ENCODE measurements around the gene MTUS2.

The MTUS2 gene

DNA sequence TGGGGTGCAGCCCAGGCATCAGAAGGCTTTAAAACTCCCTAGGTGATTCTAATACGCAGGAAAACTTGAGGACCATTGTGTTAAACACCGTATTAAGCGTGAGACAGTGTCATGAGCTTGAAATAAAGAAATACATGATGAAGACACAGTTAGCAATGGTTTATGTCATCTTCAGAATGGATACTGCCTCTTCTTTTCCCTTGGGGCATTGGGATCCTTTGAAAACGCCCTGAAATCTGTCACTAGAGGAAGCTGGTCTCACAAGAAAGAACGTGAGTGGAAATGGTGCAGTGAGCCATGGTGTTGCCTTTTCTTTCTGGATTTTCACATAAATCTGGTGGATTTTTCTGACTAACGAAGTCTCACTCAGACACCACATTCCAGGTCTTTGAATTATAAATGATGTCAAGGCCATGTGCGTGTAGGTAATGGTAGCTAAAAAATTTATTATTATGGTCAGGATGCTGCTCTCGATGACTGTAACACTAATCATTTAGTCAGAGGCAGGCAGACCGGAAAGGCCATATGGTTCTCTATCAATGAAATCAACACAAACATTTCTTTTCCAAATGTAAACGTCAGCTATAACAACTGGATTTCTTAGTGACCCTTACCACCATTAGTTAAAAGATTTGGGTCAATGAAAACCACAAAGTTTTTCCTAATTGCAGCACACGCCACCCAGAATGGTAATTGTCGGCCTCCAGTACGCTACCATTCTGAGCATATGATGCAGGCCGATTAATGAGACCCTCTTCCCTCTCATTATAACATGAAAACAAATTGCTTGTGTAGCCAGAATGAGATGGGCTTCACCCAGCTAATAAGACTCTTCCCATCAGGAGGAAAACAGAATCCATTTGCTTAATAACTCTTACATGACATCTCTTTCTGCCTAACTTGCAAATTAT lies 669.8 kb downstream of the MTUS2 start:
- Histone ChIP-seq H3K4me1 (peaks cover 14% of the 10 kb centered on the region), H3K27me3 (no peaks in the 10 kb centered on the region), H3K36me3 (no peaks in the 10 kb centered on the region), H3K9me3 (no peaks in the 10 kb centered on the region), H3K4me3 (ENCODE audit: low read depth, low read length) (no peak overlapping the region)
- TF ChIP-seq, protein P1, sequence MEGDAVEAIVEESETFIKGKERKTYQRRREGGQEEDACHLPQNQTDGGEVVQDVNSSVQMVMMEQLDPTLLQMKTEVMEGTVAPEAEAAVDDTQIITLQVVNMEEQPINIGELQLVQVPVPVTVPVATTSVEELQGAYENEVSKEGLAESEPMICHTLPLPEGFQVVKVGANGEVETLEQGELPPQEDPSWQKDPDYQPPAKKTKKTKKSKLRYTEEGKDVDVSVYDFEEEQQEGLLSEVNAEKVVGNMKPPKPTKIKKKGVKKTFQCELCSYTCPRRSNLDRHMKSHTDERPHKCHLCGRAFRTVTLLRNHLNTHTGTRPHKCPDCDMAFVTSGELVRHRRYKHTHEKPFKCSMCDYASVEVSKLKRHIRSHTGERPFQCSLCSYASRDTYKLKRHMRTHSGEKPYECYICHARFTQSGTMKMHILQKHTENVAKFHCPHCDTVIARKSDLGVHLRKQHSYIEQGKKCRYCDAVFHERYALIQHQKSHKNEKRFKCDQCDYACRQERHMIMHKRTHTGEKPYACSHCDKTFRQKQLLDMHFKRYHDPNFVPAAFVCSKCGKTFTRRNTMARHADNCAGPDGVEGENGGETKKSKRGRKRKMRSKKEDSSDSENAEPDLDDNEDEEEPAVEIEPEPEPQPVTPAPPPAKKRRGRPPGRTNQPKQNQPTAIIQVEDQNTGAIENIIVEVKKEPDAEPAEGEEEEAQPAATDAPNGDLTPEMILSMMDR (IDR thresholded peaks at IDR 0.05; ENCODE audit: low read depth, low read length): no peak
- no peak for DNase-seq

DNA sequence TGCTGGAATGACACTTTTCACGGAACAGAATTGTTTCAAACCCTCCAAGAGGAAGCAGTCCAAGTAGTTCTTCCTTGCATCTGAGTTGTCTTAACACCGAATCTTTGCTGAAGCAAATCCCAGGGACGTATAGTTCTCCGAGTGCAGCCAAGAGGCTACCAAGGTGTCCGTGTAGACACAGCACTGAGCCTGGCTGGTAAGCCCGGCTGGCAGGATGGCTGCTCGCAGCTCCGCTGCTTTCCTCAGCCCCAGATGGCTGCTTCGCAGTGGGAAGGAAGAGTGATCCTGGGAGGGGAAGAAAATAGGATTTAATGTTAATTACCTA lies 670.4 kb downstream of the MTUS2 start:
- H3K4me3 ChIP-seq (ENCODE audit: low read depth, low read length): no peak overlapping the region
- no peaks in the 10 kb centered on the region for H3K27me3 ChIP-seq
- no peak for DNase-seq
- TF ChIP-seq, protein P1 (IDR thresholded peaks at IDR 0.05; ENCODE audit: low read depth, low read length): no peak
- H3K36me3 ChIP-seq: no peaks in the 10 kb centered on the region
- H3K9me3 ChIP-seq: no peaks in the 10 kb centered on the region
- H3K4me1 ChIP-seq: peaks cover 9% of the 10 kb centered on the region; the same call in 1 of the 2 replicates

DNA sequence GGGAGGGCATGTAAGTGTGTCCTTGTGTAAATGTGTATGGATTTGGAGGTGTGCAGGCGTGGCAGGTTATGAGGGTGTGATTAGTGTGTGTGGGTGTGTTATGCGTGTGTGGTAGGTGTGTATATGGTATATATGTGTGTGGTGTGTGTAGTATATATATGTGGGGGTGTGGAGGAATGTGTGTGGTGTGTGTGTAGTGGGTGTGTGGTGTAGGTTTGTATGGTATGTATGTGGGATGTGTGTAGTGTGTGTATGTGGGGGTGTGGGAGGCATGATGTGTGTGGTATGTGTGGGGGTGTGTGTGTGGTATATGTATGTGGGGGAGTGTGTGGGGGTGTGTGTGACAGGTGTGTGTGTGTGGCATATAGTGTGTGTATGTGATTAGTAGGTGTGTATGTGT lies 671.1 kb downstream of the MTUS2 start:
- TF ChIP-seq, protein P1 (IDR thresholded peaks at IDR 0.05; ENCODE audit: low read depth, low read length): no peak
- Histone ChIP-seq H3K4me1 (peaks cover 9% of the 10 kb centered on the region; the same call in 1 of the 2 replicates), H3K9me3 (no peaks in the 10 kb centered on the region), H3K4me3 (ENCODE audit: low read depth, low read length) (no peak overlapping the region), H3K36me3 (no peaks in the 10 kb centered on the region), H3K27me3 (no peaks in the 10 kb centered on the region)
- no peak for DNase-seq

DNA sequence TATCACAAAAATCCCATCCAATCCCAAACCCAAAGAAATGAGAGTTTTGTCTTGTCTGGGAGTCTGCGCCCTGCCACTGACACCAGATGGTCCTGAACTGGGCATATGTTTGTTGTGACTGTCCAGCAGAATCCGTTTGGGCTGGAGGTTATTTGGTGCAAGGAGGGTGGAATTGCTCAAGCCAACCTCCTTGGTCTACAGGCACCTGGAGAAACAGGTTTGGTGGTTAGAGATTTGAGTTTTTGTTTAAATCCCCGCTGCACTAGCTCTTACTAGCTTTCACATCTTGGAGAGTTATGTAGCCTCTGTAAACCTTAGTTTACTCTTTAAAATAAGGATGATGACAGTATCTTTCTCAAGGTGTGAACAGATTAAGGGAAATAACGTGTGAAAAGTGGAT lies 673.7 kb downstream of the MTUS2 start:
- no peak for DNase-seq
- Histone ChIP-seq H3K4me3 (ENCODE audit: low read depth, low read length) (no peak overlapping the region), H3K36me3 (no peaks in the 10 kb centered on the region), H3K9me3 (no peaks in the 10 kb centered on the region), H3K4me1 (peaks cover 9% of the 10 kb centered on the region; the same call in 1 of the 2 replicates), H3K27me3 (no peaks in the 10 kb centered on the region)
- TF ChIP-seq, protein P1 (IDR thresholded peaks at IDR 0.05; ENCODE audit: low read depth, low read length): no peak

DNA sequence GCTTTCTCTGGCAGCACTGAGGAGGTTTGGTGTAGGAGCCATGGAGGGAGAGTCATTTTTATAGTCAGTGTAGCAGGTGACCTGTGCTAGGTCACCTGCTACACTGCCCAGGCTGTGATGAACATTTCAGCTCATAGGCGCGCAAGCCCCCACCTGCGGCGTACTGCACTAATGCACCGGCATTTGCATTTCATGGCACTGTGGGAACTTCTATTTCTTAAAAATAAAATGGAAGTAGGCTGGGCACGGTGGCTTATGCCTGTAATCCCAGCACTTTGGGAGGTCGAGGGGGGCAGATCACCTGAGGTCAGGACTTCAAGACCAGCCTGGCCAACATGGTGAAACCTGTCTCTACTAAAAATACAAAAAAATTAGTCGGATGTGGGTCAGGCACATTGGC lies 674.4 kb downstream of the MTUS2 start:
- Histone ChIP-seq H3K9me3 (no peaks in the 10 kb centered on the region), H3K36me3 (no peaks in the 10 kb centered on the region), H3K27me3 (no peaks in the 10 kb centered on the region), H3K4me3 (ENCODE audit: low read depth, low read length) (no peak overlapping the region), H3K4me1 (peaks cover 11% of the 10 kb centered on the region)
- no peak for DNase-seq
- TF ChIP-seq, protein P1 (IDR thresholded peaks at IDR 0.05; ENCODE audit: low read depth, low read length): no peak

DNA sequence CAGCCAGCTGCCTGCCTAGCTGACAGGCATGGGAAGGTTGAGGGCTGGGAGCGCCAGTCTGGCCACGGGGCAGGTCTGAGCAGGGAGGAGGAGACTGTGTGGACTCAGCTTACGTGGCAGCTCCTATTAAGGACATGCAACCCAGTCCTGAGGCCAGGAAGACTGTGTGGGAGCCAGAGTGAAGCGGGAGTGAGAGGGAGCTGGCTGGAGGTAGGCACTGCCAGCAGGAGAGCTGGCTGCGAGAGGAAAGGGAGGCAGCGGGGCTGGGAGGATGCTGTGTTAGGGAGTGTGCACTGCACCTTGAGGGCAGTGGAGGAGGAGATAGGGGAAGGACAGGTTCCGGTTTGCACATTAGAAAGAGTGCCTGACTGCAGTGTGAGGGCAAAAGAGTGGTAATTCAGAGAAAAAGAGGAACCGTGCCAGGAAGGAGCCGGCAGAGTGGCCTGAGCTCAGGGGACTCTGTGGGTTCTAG lies 676.1 kb downstream of the MTUS2 start:
- DNase-seq: no peak
- Histone ChIP-seq H3K36me3 (no peaks in the 10 kb centered on the region), H3K4me1 (peaks cover 11% of the 10 kb centered on the region), H3K27me3 (no peaks in the 10 kb centered on the region), H3K4me3 (ENCODE audit: low read depth, low read length) (no peak overlapping the region), H3K9me3 (no peaks in the 10 kb centered on the region)
- TF ChIP-seq, protein P1 (IDR thresholded peaks at IDR 0.05; ENCODE audit: low read depth, low read length): no peak

Data from BE2C (cell line).